ENCODE results near the gene CASP9. TPM values are rescaled to one million over a fixed set of nuclear protein-coding genes. Genes with fewer than 3 reads are reported as not detected.

The CASP9 gene
- total and polyA plus RNA-seq, 2 experiments from 2014 or later, result 7.7 to 25.0 TPM

GRCh38 chr1:15558516-15558915, 34.5 kb upstream of the CASP9 start:
- Histone ChIP-seq H3K79me2 (replicated peaks; ENCODE audit: insufficient read depth) (no peaks in the 10 kb centered on the region), H3K27me3 (ENCODE audit: insufficient read depth) (no peaks in the 10 kb centered on the region), H3F3A (replicated peaks; ENCODE audit: low read depth) (no peaks in the 10 kb centered on the region), H3K9me2 (ENCODE audit: insufficient read depth) (no peaks in the 10 kb centered on the region), H4K20me1 (replicated peaks; ENCODE audit: insufficient read depth) (no peaks in the 10 kb centered on the region), H3K27ac (ENCODE audit: low read depth) (0 out of 2 replicates have a peak overlapping the region, but pooled peaks have one; percentile 78), H3K4me3 (no peak overlapping the region), H3K36me3 (ENCODE audit: insufficient read depth) (peaks cover 10% of the 10 kb centered on the region; the same call in 1 of the 2 replicates), H2AFZ (no peak overlapping the region), H3K4me1 (ENCODE audit: insufficient read depth) (no peaks in the 10 kb centered on the region), H3K4me2 (no peak overlapping the region)
- no peak overlapping the region for H3K4me3 Mint-ChIP-seq
- no peaks in the 10 kb centered on the region for H3K4me1 Mint-ChIP-seq
- TF ChIP-seq EZH2 (IDR thresholded peaks at IDR 0.05; ENCODE audit: low read depth, unreplicated experiment) (no peak), CTCF (conservative IDR thresholded peaks at IDR 0.05; ENCODE audit: low read depth in 2 of 2) (no peak), REST (IDR thresholded peaks at IDR 0.05; ENCODE audit: unreplicated experiment) (no peak), CREB1 (CRISPR knock-in tag; IDR thresholded peaks at IDR 0.05; ENCODE audit: low read depth) (no peak), POLR2AphosphoS5 (IDR thresholded peaks at IDR 0.05; ENCODE audit: low read depth) (no peak), ZNF462 (CRISPR knock-in tag; IDR thresholded peaks at IDR 0.05) (no peak), ZNF331 (CRISPR knock-in tag; IDR thresholded peaks at IDR 0.05; ENCODE audit: low read depth) (no peak), ETS1 (IDR thresholded peaks at IDR 0.05) (no peak), STAT1 (IDR thresholded peaks at IDR 0.05; ENCODE audit: unreplicated experiment) (no peak), JUNB (IDR thresholded peaks at IDR 0.05; ENCODE audit: unreplicated experiment) (no peak), ZNF114 (CRISPR knock-in tag; IDR thresholded peaks at IDR 0.05) (no peak), EZH2phosphoT487 (IDR thresholded peaks at IDR 0.05; ENCODE audit: unreplicated experiment) (no peak), NANOG (IDR thresholded peaks at IDR 0.05; ENCODE audit: borderline replicate concordance) (no peak)
- DNase-seq (ENCODE audit: low spot score) (no peak), ATAC-seq (no peak)
- H3K27ac Mint-ChIP-seq, result no peak overlapping the region
- H3K36me3 Mint-ChIP-seq (ENCODE audit: low read depth), result peaks cover 27% of the 10 kb centered on the region
- no peaks in the 10 kb centered on the region for H3K9me3 Mint-ChIP-seq
- no peaks in the 10 kb centered on the region for H3K27me3 Mint-ChIP-seq (ENCODE audit: insufficient read depth, low read depth, poor library complexity)
